Osteoblast (primary cell): ENCODE data around the gene ACOT11. TPM values are rescaled to one million over a fixed set of nuclear protein-coding genes. Genes with fewer than 3 reads are reported as not detected.

Experiments
- DNase-seq: peaks from one replicate; pipeline ENCODE4 v3.0.0; 2011; ENCODE audit warnings: low spot score, mixed read lengths; ENCODE audit not compliant: insufficient read length; ENCODE audit errors: missing footprints
- H2AFZ ChIP-seq: 2 replicates; pipeline ENCODE4 v1.6.0; 2011; ENCODE audit warnings: mild to moderate bottlenecking, low read length
- H3K27ac ChIP-seq: 2 replicates; pipeline ENCODE4 v1.5.1; 2011; ENCODE audit warnings: mild to moderate bottlenecking, low read depth, low read length, moderate library complexity
- H3K27me3 ChIP-seq: 2 replicates; pipeline ENCODE4 v1.6.0; 2012; ENCODE audit warnings: mild to moderate bottlenecking, control low read depth, inconsistent platforms, low read length, moderate library complexity; ENCODE audit not compliant: insufficient read depth
- H3K36me3 ChIP-seq: 2 replicates; pipeline ENCODE4 v1.5.1; 2011; ENCODE audit warnings: mild to moderate bottlenecking, low read length, control low read depth, moderate library complexity; ENCODE audit not compliant: insufficient read depth
- H3K4me1 ChIP-seq: 2 replicates; pipeline ENCODE4 v1.5.1; 2011; ENCODE audit warnings: mild to moderate bottlenecking, low read length, control low read depth, moderate library complexity; ENCODE audit not compliant: insufficient read depth
- H3K4me2 ChIP-seq: 2 replicates; pipeline ENCODE4 v1.6.0; 2011; ENCODE audit warnings: mild to moderate bottlenecking, low read length; ENCODE audit not compliant: insufficient read depth
- H3K4me3 ChIP-seq: fragments of 200-600 bp; sonication (generic); 3 replicates; pipeline ENCODE4 v1.5.1; 2012; ENCODE audit warnings: mild to moderate bottlenecking, low read length, inconsistent platforms; ENCODE audit not compliant: insufficient read depth
- H3K79me2 ChIP-seq: 2 replicates; pipeline ENCODE4 v1.6.0; 2012; ENCODE audit warnings: mild to moderate bottlenecking, low read length, control low read depth, inconsistent platforms; ENCODE audit not compliant: insufficient read depth
- H3K9me3 ChIP-seq: 2 replicates; pipeline ENCODE4 v1.5.1; 2011; ENCODE audit warnings: low read depth, low read length, control low read depth
- H4K20me1 ChIP-seq: 2 replicates; pipeline ENCODE4 v1.6.0; 2012; ENCODE audit warnings: mild to moderate bottlenecking, low read length, control low read depth; ENCODE audit not compliant: insufficient read depth
- total RNA-seq: library from RNA; depleted of rRNA; stranded (reverse); fragments of >200 nt; gene quantifications from 2 replicates; pipeline ENCODE4 v1.2.3, GENCODE V29; 2012
- TF ChIP-seq, protein P1 (sequence below): IDR thresholded peaks from 2 replicates; pipeline ENCODE4 v1.5.1; 2011; ENCODE audit warnings: mild to moderate bottlenecking, low read depth, low read length, moderate library complexity; ENCODE audit errors: extremely low read depth

The ACOT11 gene
- total RNA-seq, 1 donor: 2.9 TPM

DNA sequence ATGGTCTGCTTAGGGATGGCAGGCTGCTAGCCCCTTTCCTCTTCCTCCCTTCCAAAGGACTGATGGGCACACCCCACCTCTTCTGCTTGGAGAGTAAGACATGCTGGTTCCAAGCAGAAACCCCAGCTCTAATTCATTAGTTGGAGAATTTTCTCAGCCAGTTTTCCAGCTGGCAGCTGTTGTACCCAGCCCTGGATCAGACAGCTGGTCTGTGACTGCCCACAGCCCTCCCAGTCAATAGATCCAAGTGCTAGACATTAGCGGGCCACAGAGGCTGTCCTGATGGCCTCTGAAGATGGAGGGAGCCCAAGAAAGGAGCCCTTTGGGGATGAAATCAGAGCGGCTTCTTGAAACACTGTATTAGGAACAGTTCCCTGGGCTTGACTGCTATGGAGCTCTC is 35.8 kb downstream of the ACOT11 start:
- H2AFZ ChIP-seq: no peak overlapping the region
- no peak overlapping the region for H3K4me3 ChIP-seq
- peak; percentile 3 for DNase-seq
- no peak overlapping the region for H3K27ac ChIP-seq
- H3K36me3 ChIP-seq: no peaks in the 10 kb centered on the region
- H3K79me2 ChIP-seq: no peaks in the 10 kb centered on the region
- TF ChIP-seq, protein P1, sequence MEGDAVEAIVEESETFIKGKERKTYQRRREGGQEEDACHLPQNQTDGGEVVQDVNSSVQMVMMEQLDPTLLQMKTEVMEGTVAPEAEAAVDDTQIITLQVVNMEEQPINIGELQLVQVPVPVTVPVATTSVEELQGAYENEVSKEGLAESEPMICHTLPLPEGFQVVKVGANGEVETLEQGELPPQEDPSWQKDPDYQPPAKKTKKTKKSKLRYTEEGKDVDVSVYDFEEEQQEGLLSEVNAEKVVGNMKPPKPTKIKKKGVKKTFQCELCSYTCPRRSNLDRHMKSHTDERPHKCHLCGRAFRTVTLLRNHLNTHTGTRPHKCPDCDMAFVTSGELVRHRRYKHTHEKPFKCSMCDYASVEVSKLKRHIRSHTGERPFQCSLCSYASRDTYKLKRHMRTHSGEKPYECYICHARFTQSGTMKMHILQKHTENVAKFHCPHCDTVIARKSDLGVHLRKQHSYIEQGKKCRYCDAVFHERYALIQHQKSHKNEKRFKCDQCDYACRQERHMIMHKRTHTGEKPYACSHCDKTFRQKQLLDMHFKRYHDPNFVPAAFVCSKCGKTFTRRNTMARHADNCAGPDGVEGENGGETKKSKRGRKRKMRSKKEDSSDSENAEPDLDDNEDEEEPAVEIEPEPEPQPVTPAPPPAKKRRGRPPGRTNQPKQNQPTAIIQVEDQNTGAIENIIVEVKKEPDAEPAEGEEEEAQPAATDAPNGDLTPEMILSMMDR: no peak
- no peaks in the 10 kb centered on the region for H4K20me1 ChIP-seq
- H3K9me3 ChIP-seq: no peaks in the 10 kb centered on the region
- no peaks in the 10 kb centered on the region for H3K27me3 ChIP-seq
- H3K4me1 ChIP-seq: peaks cover 4% of the 10 kb centered on the region
- H3K4me2 ChIP-seq: no peak overlapping the region

DNA sequence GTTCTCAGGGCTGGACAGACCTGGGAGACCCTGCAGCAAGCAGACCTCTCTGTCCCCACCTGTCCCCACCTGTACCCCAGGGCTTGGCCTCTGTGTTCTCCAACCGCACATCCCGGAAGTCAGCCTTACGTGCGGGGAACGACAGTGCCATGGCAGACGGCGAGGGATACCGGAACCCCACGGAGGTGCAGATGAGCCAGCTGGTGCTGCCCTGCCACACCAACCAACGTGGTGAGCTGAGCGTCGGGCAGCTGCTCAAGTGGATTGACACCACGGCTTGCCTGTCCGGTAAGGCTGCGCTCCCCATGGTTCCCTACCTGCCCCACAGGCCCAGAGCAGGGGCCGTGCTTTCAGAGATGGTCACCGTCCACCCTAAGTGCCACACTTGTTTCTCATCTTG is 36.5 kb downstream of the ACOT11 start:
- Histone ChIP-seq H3K4me3 (no peak overlapping the region), H3K79me2 (no peaks in the 10 kb centered on the region), H3K27me3 (no peaks in the 10 kb centered on the region), H3K4me1 (peaks cover 4% of the 10 kb centered on the region), H3K36me3 (no peaks in the 10 kb centered on the region), H2AFZ (no peak overlapping the region), H4K20me1 (no peaks in the 10 kb centered on the region), H3K27ac (no peak overlapping the region), H3K4me2 (no peak overlapping the region), H3K9me3 (no peaks in the 10 kb centered on the region)
- DNase-seq: peak; percentile 17
- TF ChIP-seq, protein P1: no peak

DNA sequence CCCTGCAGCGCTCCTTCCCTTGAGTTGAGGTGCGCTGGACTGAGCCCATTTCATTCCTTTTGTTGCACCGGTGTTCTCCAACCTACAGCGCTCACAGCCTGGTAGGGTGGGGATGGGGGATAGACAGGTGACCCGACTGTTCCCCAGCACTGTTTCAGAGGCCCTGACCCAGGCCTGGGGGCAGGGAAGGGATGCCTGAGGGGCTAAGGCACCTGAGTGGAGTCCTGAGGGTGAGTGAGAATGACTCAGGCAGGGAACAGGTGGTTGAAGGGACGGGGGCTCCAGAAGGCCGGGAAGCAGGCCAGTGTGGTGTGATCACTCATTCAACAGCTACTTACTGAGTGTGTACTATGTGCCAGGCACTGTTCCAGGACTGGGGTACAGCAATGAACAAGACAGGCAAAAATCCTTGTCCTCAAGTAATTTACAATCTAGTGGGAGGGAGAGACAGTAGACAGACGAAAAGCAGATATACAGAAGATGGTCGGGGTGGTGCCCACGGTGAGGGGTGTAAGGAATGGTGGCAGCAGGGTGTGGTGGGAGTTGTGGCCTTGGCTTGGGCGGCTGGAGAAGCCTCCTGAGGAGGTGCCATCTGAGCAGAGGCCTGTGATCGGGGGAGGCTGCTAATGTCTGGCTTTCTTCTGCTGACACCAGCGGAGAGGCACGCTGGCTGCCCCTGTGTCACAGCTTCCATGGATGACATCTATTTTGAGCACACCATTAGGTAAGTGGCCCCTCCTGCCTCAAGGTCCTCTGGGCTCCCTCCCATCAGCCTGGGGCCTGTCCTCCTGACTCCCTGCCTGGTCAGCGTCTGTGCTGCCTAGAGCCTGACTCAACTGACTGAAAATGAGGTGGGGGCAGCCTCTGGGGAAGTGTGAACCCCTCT is 37.4 kb downstream of the ACOT11 start:
- DNase-seq: peak; percentile 76
- Histone ChIP-seq H4K20me1 (no peaks in the 10 kb centered on the region), H3K4me2 (no peak overlapping the region), H3K27ac (no peak overlapping the region), H3K36me3 (no peaks in the 10 kb centered on the region), H3K4me1 (peaks cover 4% of the 10 kb centered on the region), H3K79me2 (no peaks in the 10 kb centered on the region), H3K4me3 (no peak overlapping the region), H2AFZ (no peak overlapping the region), H3K27me3 (no peaks in the 10 kb centered on the region), H3K9me3 (no peaks in the 10 kb centered on the region)
- TF ChIP-seq, protein P1: no peak

DNA sequence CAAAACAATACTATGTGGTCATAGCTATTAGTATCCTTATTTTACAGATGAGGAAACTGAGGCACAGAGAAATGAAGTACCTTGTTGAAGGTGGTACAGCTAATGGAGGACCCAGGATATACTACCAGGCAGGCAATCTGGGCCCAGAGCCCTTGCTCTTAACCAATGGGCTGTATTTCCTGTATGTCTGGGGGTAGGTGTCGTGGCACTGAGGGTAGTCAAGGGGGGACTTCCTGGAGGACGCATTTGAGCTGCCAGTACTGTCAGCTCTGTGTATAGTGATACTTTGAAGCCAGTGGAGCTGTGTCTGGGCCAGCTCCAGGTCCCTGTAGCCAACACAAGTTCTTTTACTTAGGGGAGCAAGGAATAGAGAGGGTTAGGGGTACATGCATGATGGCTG is 40.3 kb downstream of the ACOT11 start:
- Histone ChIP-seq H3K79me2 (no peaks in the 10 kb centered on the region), H2AFZ (no peak overlapping the region), H3K9me3 (no peaks in the 10 kb centered on the region), H3K27me3 (no peaks in the 10 kb centered on the region), H3K27ac (no peak overlapping the region), H3K4me3 (no peak overlapping the region), H3K4me2 (no peak overlapping the region), H3K4me1 (peaks cover 6% of the 10 kb centered on the region), H3K36me3 (no peaks in the 10 kb centered on the region), H4K20me1 (no peaks in the 10 kb centered on the region)
- DNase-seq: no peak
- TF ChIP-seq, protein P1: no peak
